ENCODE measurements around the gene SORT1. TPM values are rescaled to one million over a fixed set of nuclear protein-coding genes. Genes with fewer than 3 reads are reported as not detected.
A peak's percentile ranks its signal among the peaks of the same experiment; 100 is the strongest.

The SORT1 gene
- total and polyA plus RNA-seq, 10 donors = 2.0 to 63.9 (median 35.0) TPM

- no peak overlapping the region for H3K27ac ChIP-seq
- DNase-seq = peak; percentile 68
- H3K36me3 ChIP-seq = no peaks in the 10 kb centered on the region
- TF ChIP-seq POLR2AphosphoS5 (IDR thresholded peaks at IDR 0.05) = no peak
- no peak for TF ChIP-seq CTCF (IDR thresholded peaks at IDR 0.05 in 8 of 11, conservative IDR thresholded peaks at IDR 0.05 in 3 of 11)
- TF ChIP-seq POLR2A (IDR thresholded peaks at IDR 0.05) = no peak
- peaks cover 0 to 6% (median 0%) of the 10 kb centered on the region in 7 donors for H3K27me3 ChIP-seq (replicated peaks in 1 of 7)
- 89 to 93% (median 92%) methylated on average over 14 to 33 of the region's 33 CpGs for WGBS, 5 donors
- H3K9me3 ChIP-seq = no peaks in the 10 kb centered on the region
- no peak overlapping the region for H3K4me3 ChIP-seq
- peaks cover 0 to 10% (median 0%) of the 10 kb centered on the region in 6 donors for H3K4me1 ChIP-seq
- intact Hi-C loops (cut with DNase I; ENCODE audit: low total_unique reads) = no loop called here
Observed at GRCh38 chr1:109269212-109269980, 128.3 kb downstream of the SORT1 start.

DNA sequence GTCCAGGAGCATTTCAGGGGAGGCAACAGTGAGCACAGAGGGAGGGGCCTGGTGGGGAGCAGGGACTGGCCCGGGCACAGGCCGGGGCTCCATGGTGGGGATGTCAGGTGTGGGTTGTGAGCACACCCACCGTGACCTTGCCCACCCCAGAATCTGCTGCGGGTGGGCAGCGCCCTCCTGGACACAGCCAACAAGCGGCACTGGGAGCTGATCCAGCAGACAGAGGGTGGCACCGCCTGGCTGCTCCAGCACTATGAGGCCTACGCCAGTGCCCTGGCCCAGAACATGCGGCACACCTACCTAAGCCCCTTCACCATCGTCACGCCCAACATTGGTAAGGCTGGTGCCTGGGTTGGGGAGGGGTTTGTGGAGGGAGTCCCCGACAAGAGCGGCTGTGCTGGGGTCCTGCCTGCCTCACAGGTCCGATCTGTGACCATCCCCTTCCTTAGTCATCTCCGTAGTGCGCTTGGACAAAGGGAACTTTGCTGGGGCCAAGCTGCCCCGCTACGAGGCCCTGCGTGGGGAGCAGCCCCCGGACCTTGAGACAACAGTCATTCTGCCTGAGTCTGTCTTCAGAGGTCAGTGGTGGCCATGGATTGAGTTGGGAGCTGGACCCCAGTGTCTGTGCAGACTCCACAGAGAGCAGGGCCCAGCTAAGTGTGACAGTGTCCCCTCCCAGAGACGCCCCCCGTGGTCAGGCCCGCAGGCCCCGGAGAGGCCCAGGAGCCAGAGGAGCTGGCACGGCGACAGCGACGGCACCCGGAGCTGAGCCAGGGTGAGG is 129.1 kb downstream of the SORT1 start:
- H3K4me1 ChIP-seq = peaks cover 0 to 8% (median 3%) of the 10 kb centered on the region in 6 donors
- DNase-seq = peak; percentile 69
- intact Hi-C loops (cut with DNase I; ENCODE audit: low total_unique reads) = no loop called here
- 90 to 96% (median 93%) methylated on average over 15 to 29 of the region's 29 CpGs for WGBS, 5 donors
- no peaks in the 10 kb centered on the region for H3K9me3 ChIP-seq
- H3K27ac ChIP-seq = no peak overlapping the region
- peaks cover 0 to 4% (median 0%) of the 10 kb centered on the region in 7 donors for H3K27me3 ChIP-seq (replicated peaks in 1 of 7)
- TF ChIP-seq POLR2AphosphoS5 (IDR thresholded peaks at IDR 0.05) (no peak), POLR2A (IDR thresholded peaks at IDR 0.05) (no peak), CTCF (IDR thresholded peaks at IDR 0.05 in 8 of 11, conservative IDR thresholded peaks at IDR 0.05 in 3 of 11) (no peak)
- no peak overlapping the region for H3K4me3 ChIP-seq
- no peaks in the 10 kb centered on the region for H3K36me3 ChIP-seq

- Histone ChIP-seq H3K4me3 (no peak overlapping the region), H3K36me3 (no peaks in the 10 kb centered on the region), H3K4me1 (peaks cover 0 to 11% (median 7%) of the 10 kb centered on the region in 6 donors), H3K27me3 (replicated peaks in 1 of 7) (peaks cover 0 to 8% (median 0%) of the 10 kb centered on the region in 7 donors), H3K9me3 (no peaks in the 10 kb centered on the region), H3K27ac (no peak overlapping the region)
- no peak for TF ChIP-seq POLR2AphosphoS5 (IDR thresholded peaks at IDR 0.05)
- no peak for TF ChIP-seq POLR2A (IDR thresholded peaks at IDR 0.05)
- TF ChIP-seq CTCF (IDR thresholded peaks at IDR 0.05 in 8 of 11, conservative IDR thresholded peaks at IDR 0.05 in 3 of 11) = no peak
- intact Hi-C loops (cut with DNase I; ENCODE audit: low total_unique reads) = no loop called here
- 88 to 95% (median 89%) methylated on average over 10 to 17 of the region's 17 CpGs for WGBS, 5 donors
- peak; percentile 69 for DNase-seq
Observed at GRCh38 chr1:109267743-109268300, 129.9 kb downstream of the SORT1 start.
